Muscle layer of duodenum (tissue), 2 donors: ENCODE data around the gene ZNF839.
A peak's percentile ranks its signal among the peaks of the same experiment; 100 is the strongest.
"Not testable (repeated sequence)": the region's sequence is repeated elsewhere in the genome, so short reads cannot be mapped to it uniquely, and the experiment has no call there.

ENCODE experiments used
- H3K27ac ChIP-seq: one replicate; pipeline ENCODE4 v1.7.0; 2013; ENCODE audit warnings: mild to moderate bottlenecking, low read length
- H3K27me3 ChIP-seq: one replicate; pipeline ENCODE4 v1.7.0; 2013; ENCODE audit warnings: low read depth, mild to moderate bottlenecking, control low read depth, low read length
- H3K36me3 ChIP-seq, 2 donors: one replicate each; pipeline ENCODE4 v1.7.0; 2013; ENCODE audit warnings: low read length in 2 of 2, control low read depth in 1 of 2, mild to moderate bottlenecking in 1 of 2; ENCODE audit not compliant: insufficient read depth in 2 of 2, control insufficient read depth in 1 of 2
- H3K4me1 ChIP-seq, 2 donors: one replicate each; pipeline ENCODE4 v1.7.0; 2013; ENCODE audit warnings: low read length in 2 of 2, mild to moderate bottlenecking in 2 of 2, control low read depth in 1 of 2, moderate library complexity in 1 of 2; ENCODE audit not compliant: insufficient read depth in 2 of 2, control insufficient read depth in 1 of 2
- H3K4me3 ChIP-seq, 2 donors: one replicate each; pipeline ENCODE4 v1.7.0; 2013; ENCODE audit warnings: low read length in 2 of 2, low read depth in 1 of 2, mild to moderate bottlenecking in 1 of 2
- H3K9me3 ChIP-seq, 2 donors: one replicate each; pipeline ENCODE4 v1.7.0; 2013; ENCODE audit warnings: low read length in 2 of 2, control low read depth in 1 of 2, mild to moderate bottlenecking in 1 of 2; ENCODE audit not compliant: control insufficient read depth in 1 of 2
- donor health status: healthy.

Gene ZNF839

GRCh38 chr14:102346645-102347044 lies 27.1 kb downstream of the ZNF839 start:
- Histone ChIP-seq H3K36me3 (peaks cover 38 to 71% of the 10 kb centered on the region in 2 donors), H3K4me1 (no peaks in the 10 kb centered on the region), H3K27ac (no peak overlapping the region)

GRCh38 chr14:102348376-102348775 lies 28.8 kb downstream of the ZNF839 start:
- Histone ChIP-seq H3K4me3 (no peak overlapping the region), H3K4me1 (no peaks in the 10 kb centered on the region), H3K36me3 (peaks cover 45 to 69% of the 10 kb centered on the region in 2 donors), H3K27ac (no peak overlapping the region), H3K27me3 (no peaks in the 10 kb centered on the region), H3K9me3 (no peaks in the 10 kb centered on the region)

More at GRCh38 chr14:102346645-102347044, 27.1 kb downstream of the ZNF839 start:
- Histone ChIP-seq H3K9me3 (no peaks in the 10 kb centered on the region), H3K27me3 (no peaks in the 10 kb centered on the region), H3K4me3 (no peak overlapping the region)

- no peak overlapping the region for H3K4me3 ChIP-seq
Measured at GRCh38 chr14:102351023-102351422, 31.5 kb downstream of the ZNF839 start.

GRCh38 chr14:102351593-102351992 lies 32.0 kb downstream of the ZNF839 start:
- not testable (repeated sequence) for H3K27ac ChIP-seq, H3K4me3 ChIP-seq, H3K4me1 ChIP-seq, H3K27me3 ChIP-seq, H3K9me3 ChIP-seq
- H3K36me3 ChIP-seq, result peaks cover 54 to 74% of the 10 kb centered on the region in 2 donors

More at GRCh38 chr14:102351023-102351422, 31.5 kb downstream of the ZNF839 start:
- Histone ChIP-seq H3K36me3 (peaks cover 54 to 73% of the 10 kb centered on the region in 2 donors), H3K9me3 (no peaks in the 10 kb centered on the region), H3K27me3 (no peaks in the 10 kb centered on the region), H3K4me1 (no peaks in the 10 kb centered on the region), H3K27ac (no peak overlapping the region)

GRCh38 chr14:102352213-102352612 lies 32.7 kb downstream of the ZNF839 start:
- no peaks in the 10 kb centered on the region for H3K4me1 ChIP-seq
- no peak overlapping the region for H3K4me3 ChIP-seq
- H3K9me3 ChIP-seq, result no peaks in the 10 kb centered on the region
- peaks cover 49 to 72% of the 10 kb centered on the region in 2 donors for H3K36me3 ChIP-seq
- no peaks in the 10 kb centered on the region for H3K27me3 ChIP-seq
- no peak overlapping the region for H3K27ac ChIP-seq

- Histone ChIP-seq H3K9me3 (no peaks in the 10 kb centered on the region), H3K27me3 (no peaks in the 10 kb centered on the region), H3K27ac (no peak overlapping the region), H3K4me1 (no peaks in the 10 kb centered on the region), H3K36me3 (peaks cover 50 to 69% of the 10 kb centered on the region in 2 donors), H3K4me3 (no peak overlapping the region)
Measured at GRCh38 chr14:102353126-102353619, 33.6 kb downstream of the ZNF839 start.

GRCh38 chr14:102356280-102356679 lies 36.7 kb downstream of the ZNF839 start:
- H3K27me3 ChIP-seq, result no peaks in the 10 kb centered on the region
- no peak overlapping the region for H3K4me3 ChIP-seq
- peaks cover 33 to 57% of the 10 kb centered on the region in 2 donors for H3K36me3 ChIP-seq
- H3K4me1 ChIP-seq, result peaks cover 0 to 2% of the 10 kb centered on the region in 2 donors
- no peak overlapping the region for H3K27ac ChIP-seq
- no peaks in the 10 kb centered on the region for H3K9me3 ChIP-seq

GRCh38 chr14:102359341-102359740 lies 39.8 kb downstream of the ZNF839 start:
- H3K4me1 ChIP-seq, result peaks cover 14 to 23% of the 10 kb centered on the region in 2 donors
- H3K9me3 ChIP-seq, result no peaks in the 10 kb centered on the region
- no peaks in the 10 kb centered on the region for H3K27me3 ChIP-seq
- H3K36me3 ChIP-seq, result peaks cover 17 to 40% of the 10 kb centered on the region in 2 donors
- H3K27ac ChIP-seq, result no peak overlapping the region
- no peak overlapping the region for H3K4me3 ChIP-seq

GRCh38 chr14:102360388-102360787 lies 40.8 kb downstream of the ZNF839 start:
- Histone ChIP-seq H3K4me3 (no peak overlapping the region), H3K9me3 (no peaks in the 10 kb centered on the region), H3K36me3 (peaks cover 13 to 29% of the 10 kb centered on the region in 2 donors), H3K27me3 (no peaks in the 10 kb centered on the region), H3K27ac (no peak overlapping the region), H3K4me1 (peaks cover 14 to 24% of the 10 kb centered on the region in 2 donors)

GRCh38 chr14:102362084-102362483 lies 42.5 kb downstream of the ZNF839 start:
- Histone ChIP-seq H3K9me3 (no peaks in the 10 kb centered on the region), H3K36me3 (peaks cover 6 to 15% of the 10 kb centered on the region in 2 donors), H3K4me1 (peaks cover 14 to 24% of the 10 kb centered on the region in 2 donors), H3K27me3 (no peaks in the 10 kb centered on the region), H3K4me3 (peak overlapping the region; percentile 88 to 97), H3K27ac (peak overlapping the region; percentile 97)

GRCh38 chr14:102362545-102363181 lies 43.1 kb downstream of the ZNF839 start, which contains the start of the genes CINP and TECPR2:
Gene CINP (minus strand): TSS chr14:102362890. CDS start chr14:102362851, 39 bp downstream.
Gene TECPR2 (plus strand): TSS chr14:102362941. CDS start chr14:102376722, 13,781 bp downstream.
- Histone ChIP-seq H3K27ac (peak within 1 kb of the TSS; percentile 97), H3K27me3 (no peaks in the 10 kb centered on the region), H3K9me3 (no peaks in the 10 kb centered on the region), H3K4me3 (peak within 1 kb of the TSS; percentile 88 to 97), H3K4me1 (peaks cover 14 to 24% of the 10 kb centered on the region in 2 donors), H3K36me3 (peaks cover 6 to 13% of the 10 kb centered on the region in 2 donors)
